Measurements from ENCODE around the gene FAS.

- TF ChIP-seq CTCF (optimal IDR thresholded peaks at IDR 0.05 in 1 of 3, IDR thresholded peaks at IDR 0.05 in 1 of 3, conservative IDR thresholded peaks at IDR 0.05 in 1 of 3; ENCODE audit: extremely low read depth in 1 of 3, insufficient read depth in 2 of 3, low read length in 3 of 3) (no peak), EZH2 (IDR thresholded peaks at IDR 0.05; ENCODE audit: low read length) (no peak)
These were observed 49.6 kb upstream of the FAS start for GRCh38 chr10:88941026-88941425.
